Stomach smooth muscle (tissue), 2 donors: ENCODE data around the gene KIF23.

Experiments
- H3K27ac ChIP-seq: one replicate; pipeline ENCODE4 v1.7.0; 2013; ENCODE audit warnings: mild to moderate bottlenecking, low read length, inconsistent platforms
- H3K27me3 ChIP-seq, 2 donors: one replicate each; pipeline ENCODE4 v1.7.0; 2013; ENCODE audit warnings: low read length in 2 of 2; ENCODE audit not compliant: insufficient read depth in 2 of 2, control insufficient read depth in 1 of 2
- H3K36me3 ChIP-seq, 2 donors: one replicate each; pipeline ENCODE4 v1.7.0; 2013; ENCODE audit warnings: low read length in 2 of 2; ENCODE audit not compliant: control insufficient read depth in 2 of 2, insufficient read depth in 2 of 2
- H3K4me1 ChIP-seq: one replicate; pipeline ENCODE4 v1.7.0; 2013; ENCODE audit warnings: low read length; ENCODE audit not compliant: control insufficient read depth, insufficient read depth
- H3K4me3 ChIP-seq, 2 donors: one replicate each; pipeline ENCODE4 v1.7.0; 2013; ENCODE audit warnings: low read length in 2 of 2
- H3K9ac ChIP-seq, 2 donors: one replicate each; pipeline ENCODE4 v1.7.0; 2013; ENCODE audit warnings: low read length in 2 of 2, mild to moderate bottlenecking in 1 of 2
- H3K9me3 ChIP-seq, 2 donors: one replicate each; pipeline ENCODE4 v1.7.0; 2013; ENCODE audit warnings: low read length in 2 of 2; ENCODE audit not compliant: control insufficient read depth in 2 of 2
- donor health status: healthy.
- donor health status: Pancreatic carcinoma.

Gene KIF23

GRCh38 chr15:69454953-69455352, 40.8 kb downstream of the KIF23 start:
- H3K9ac ChIP-seq: no peak overlapping the region
- H3K4me3 ChIP-seq: peak overlapping the region in 1 of 2 donors; percentile 18
- H3K27ac ChIP-seq: no peak overlapping the region

GRCh38 chr15:69456208-69457166, 42.3 kb downstream of the KIF23 start:
- Histone ChIP-seq H3K27me3 (no peaks in the 10 kb centered on the region), H3K9ac (no peak overlapping the region), H3K36me3 (peaks cover 15 to 21% of the 10 kb centered on the region in 2 donors), H3K27ac (no peak overlapping the region), H3K9me3 (no peaks in the 10 kb centered on the region), H3K4me3 (no peak overlapping the region), H3K4me1 (peaks cover 22% of the 10 kb centered on the region)

More at GRCh38 chr15:69454953-69455352, 40.8 kb downstream of the KIF23 start:
- H3K36me3 ChIP-seq: peaks cover 15 to 21% of the 10 kb centered on the region in 2 donors
- no peaks in the 10 kb centered on the region for H3K27me3 ChIP-seq
- H3K4me1 ChIP-seq: peaks cover 21% of the 10 kb centered on the region
- H3K9me3 ChIP-seq: no peaks in the 10 kb centered on the region

- Histone ChIP-seq H3K27ac (peak overlapping the region; percentile 3), H3K27me3 (no peaks in the 10 kb centered on the region), H3K4me1 (peaks cover 24% of the 10 kb centered on the region)
Observed at GRCh38 chr15:69457304-69458280, 43.4 kb downstream of the KIF23 start.

GRCh38 chr15:69459066-69459465, 44.9 kb downstream of the KIF23 start:
- no peak overlapping the region for H3K4me3 ChIP-seq
- no peaks in the 10 kb centered on the region for H3K9me3 ChIP-seq
- no peak overlapping the region for H3K9ac ChIP-seq
- H3K27ac ChIP-seq: no peak overlapping the region
- peaks cover 15 to 21% of the 10 kb centered on the region in 2 donors for H3K36me3 ChIP-seq
- no peaks in the 10 kb centered on the region for H3K27me3 ChIP-seq
- H3K4me1 ChIP-seq: peaks cover 20% of the 10 kb centered on the region

More at GRCh38 chr15:69457304-69458280, 43.4 kb downstream of the KIF23 start:
- Histone ChIP-seq H3K36me3 (peaks cover 15 to 21% of the 10 kb centered on the region in 2 donors), H3K9ac (no peak overlapping the region), H3K4me3 (no peak overlapping the region), H3K9me3 (no peaks in the 10 kb centered on the region)

GRCh38 chr15:69460481-69460880, 46.3 kb downstream of the KIF23 start:
- Histone ChIP-seq H3K9me3 (no peaks in the 10 kb centered on the region), H3K4me1 (peaks cover 18% of the 10 kb centered on the region), H3K27ac (no peak overlapping the region), H3K36me3 (peaks cover 13 to 19% of the 10 kb centered on the region in 2 donors), H3K27me3 (no peaks in the 10 kb centered on the region), H3K4me3 (no peak overlapping the region), H3K9ac (no peak overlapping the region)

GRCh38 chr15:69462030-69462492, 47.9 kb downstream of the KIF23 start:
- Histone ChIP-seq H3K4me3 (peak overlapping the region; percentile 84 to 99), H3K4me1 (peaks cover 16% of the 10 kb centered on the region), H3K9ac (peak overlapping the region; percentile 78 to 97), H3K9me3 (no peaks in the 10 kb centered on the region), H3K36me3 (peaks cover 4% of the 10 kb centered on the region in 2 donors), H3K27ac (peak overlapping the region; percentile 93), H3K27me3 (no peaks in the 10 kb centered on the region)

GRCh38 chr15:69462493-69463181, 48.5 kb downstream of the KIF23 start:
- peak overlapping the region; percentile 93 for H3K27ac ChIP-seq
- no peaks in the 10 kb centered on the region for H3K36me3 ChIP-seq
- peak overlapping the region; percentile 84 to 99 for H3K4me3 ChIP-seq
- no peaks in the 10 kb centered on the region for H3K27me3 ChIP-seq
- H3K9ac ChIP-seq: peak overlapping the region; percentile 97 to 98
- no peaks in the 10 kb centered on the region for H3K9me3 ChIP-seq
- H3K4me1 ChIP-seq: peaks cover 16% of the 10 kb centered on the region

- Histone ChIP-seq H3K27me3 (no peaks in the 10 kb centered on the region), H3K4me3 (peak overlapping the region; percentile 84 to 99), H3K9ac (peak overlapping the region; percentile 97 to 98), H3K36me3 (no peaks in the 10 kb centered on the region), H3K27ac (peak overlapping the region; percentile 93), H3K9me3 (no peaks in the 10 kb centered on the region), H3K4me1 (peaks cover 16% of the 10 kb centered on the region)
Observed at GRCh38 chr15:69463182-69463756, 49.1 kb downstream of the KIF23 start.

GRCh38 chr15:69465253-69465652, 51.1 kb downstream of the KIF23 start:
- Histone ChIP-seq H3K36me3 (no peaks in the 10 kb centered on the region), H3K9ac (no peak overlapping the region), H3K27ac (no peak overlapping the region), H3K27me3 (no peaks in the 10 kb centered on the region), H3K4me3 (no peak overlapping the region), H3K4me1 (peaks cover 16% of the 10 kb centered on the region), H3K9me3 (no peaks in the 10 kb centered on the region)
